A673 (cell line): ENCODE results near the gene SETD3.

ENCODE experiments used
- EZH2 ChIP-seq: fragments of 200-600 bp; sonication (generic); IDR thresholded peaks from 2 replicates; pipeline ENCODE4 v1.6.1; 2017; ENCODE audit warnings: borderline replicate concordance, low read depth, mild to moderate bottlenecking, mixed read lengths, antibody characterized with exemption, low read length; ENCODE audit not compliant: poor library complexity, severe bottlenecking
- TF ChIP-seq, protein P1 (sequence below): fragments of 300-800, 200-600 bp; sonication (generic); conservative IDR thresholded peaks from 2 replicates; pipeline ENCODE4 v1.5.1; 2017; ENCODE audit warnings: low read depth, mild to moderate bottlenecking, antibody characterized with exemption, low read length, moderate library complexity, mixed read lengths

DNA sequence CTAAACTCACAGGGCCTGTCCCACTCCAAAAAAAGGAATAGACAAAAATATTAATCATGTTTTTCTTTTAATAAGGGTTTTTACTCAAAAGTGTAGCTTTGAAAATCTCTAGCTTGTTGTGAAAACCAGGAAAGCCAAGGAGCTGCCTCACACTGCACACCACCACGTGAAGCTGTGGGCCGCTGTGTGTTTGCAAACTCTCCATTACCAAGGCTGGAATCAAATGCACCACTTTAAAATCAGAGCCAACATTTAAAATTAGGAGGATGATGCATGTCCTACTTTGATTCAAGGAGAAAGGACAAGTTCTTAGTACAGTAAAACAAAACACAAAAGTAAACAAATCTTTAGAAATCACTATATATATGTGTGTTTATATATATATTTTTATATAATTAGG is 83.0 kb downstream of the SETD3 start:
- TF ChIP-seq, protein P1, sequence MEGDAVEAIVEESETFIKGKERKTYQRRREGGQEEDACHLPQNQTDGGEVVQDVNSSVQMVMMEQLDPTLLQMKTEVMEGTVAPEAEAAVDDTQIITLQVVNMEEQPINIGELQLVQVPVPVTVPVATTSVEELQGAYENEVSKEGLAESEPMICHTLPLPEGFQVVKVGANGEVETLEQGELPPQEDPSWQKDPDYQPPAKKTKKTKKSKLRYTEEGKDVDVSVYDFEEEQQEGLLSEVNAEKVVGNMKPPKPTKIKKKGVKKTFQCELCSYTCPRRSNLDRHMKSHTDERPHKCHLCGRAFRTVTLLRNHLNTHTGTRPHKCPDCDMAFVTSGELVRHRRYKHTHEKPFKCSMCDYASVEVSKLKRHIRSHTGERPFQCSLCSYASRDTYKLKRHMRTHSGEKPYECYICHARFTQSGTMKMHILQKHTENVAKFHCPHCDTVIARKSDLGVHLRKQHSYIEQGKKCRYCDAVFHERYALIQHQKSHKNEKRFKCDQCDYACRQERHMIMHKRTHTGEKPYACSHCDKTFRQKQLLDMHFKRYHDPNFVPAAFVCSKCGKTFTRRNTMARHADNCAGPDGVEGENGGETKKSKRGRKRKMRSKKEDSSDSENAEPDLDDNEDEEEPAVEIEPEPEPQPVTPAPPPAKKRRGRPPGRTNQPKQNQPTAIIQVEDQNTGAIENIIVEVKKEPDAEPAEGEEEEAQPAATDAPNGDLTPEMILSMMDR = no peak
- no peak for TF ChIP-seq EZH2
